Stimulated activated CD4-positive, alpha-beta T cell treated with anti-CD3 and anti-CD28 coated beads, Interleukin-12 subunit alpha, Interleukin-12 subunit beta, amount 100 ng/mL, for 4 hours (primary cell): ENCODE data around the gene CNTN2.
A peak's percentile ranks its signal among the peaks of the same experiment; 100 is the strongest.

Experiments used
- DNase-seq: peaks from one replicate; pipeline ENCODE4 v3.0.0-alpha.2; 2020

Gene CNTN2

GRCh38 chr1:205057808-205058575 is 15.0 kb downstream of the CNTN2 start:
- DNase-seq: no peak

GRCh38 chr1:205058853-205059252 is 15.8 kb downstream of the CNTN2 start:
- DNase-seq: no peak

DNA sequence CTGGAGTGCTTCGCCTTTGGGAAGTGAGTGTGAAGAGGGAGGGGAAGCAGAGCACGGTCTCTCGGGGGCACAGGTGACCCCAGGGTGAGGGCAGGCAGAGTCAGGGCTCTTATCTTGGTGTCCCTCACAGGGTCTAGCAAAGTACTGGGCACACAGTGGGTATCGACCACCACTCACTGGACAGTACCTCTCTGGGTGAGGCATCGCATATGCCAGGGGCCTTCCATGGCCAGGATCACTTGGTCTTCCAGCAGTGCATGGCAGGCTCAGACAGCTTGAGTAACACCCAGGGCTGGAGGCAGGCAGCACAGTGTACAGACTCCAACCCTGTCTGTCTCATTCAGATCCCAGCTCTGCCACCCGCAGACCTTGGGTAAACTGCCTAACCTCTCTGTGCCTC is 16.6 kb downstream of the CNTN2 start:
- DNase-seq: no peak

DNA sequence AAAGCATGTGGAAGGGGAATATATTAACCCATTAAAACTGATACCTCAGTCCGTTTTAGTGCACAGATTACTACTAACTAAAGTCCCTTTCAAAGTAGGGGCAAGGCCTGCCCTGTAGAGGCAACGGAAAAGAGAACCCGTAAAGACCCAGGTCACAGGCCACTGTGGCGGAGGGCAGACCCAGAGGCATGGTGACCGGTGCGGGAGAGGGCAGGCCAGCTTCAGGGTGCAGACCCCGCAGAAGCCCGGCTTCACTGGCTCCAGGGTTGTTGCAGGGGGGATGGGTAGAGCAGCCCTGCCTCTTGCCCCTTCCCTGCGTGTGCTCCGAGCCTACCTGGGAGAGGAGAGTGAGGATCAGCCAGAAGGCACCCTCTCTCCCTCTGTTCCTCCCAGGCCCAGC is 17.7 kb downstream of the CNTN2 start:
- DNase-seq: no peak

DNA sequence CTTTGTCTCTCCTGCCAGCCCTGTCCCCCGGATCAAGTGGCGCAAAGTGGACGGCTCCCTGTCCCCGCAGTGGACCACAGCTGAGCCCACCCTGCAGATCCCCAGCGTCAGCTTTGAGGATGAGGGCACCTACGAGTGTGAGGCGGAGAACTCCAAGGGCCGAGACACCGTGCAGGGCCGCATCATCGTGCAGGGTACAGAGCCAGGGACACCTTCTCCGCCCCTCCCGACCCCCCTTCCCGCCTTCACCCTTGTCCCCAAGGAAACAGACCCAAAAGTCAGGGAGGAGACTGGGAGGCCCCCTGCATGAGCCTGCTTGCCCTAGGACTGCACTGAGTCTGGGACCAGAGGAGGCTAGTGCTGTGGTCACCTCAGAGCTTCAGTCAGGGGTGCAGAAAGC is 18.2 kb downstream of the CNTN2 start:
- DNase-seq: no peak

- DNase-seq: peak; percentile 63
Measured at GRCh38 chr1:205061665-205062069, 18.7 kb downstream of the CNTN2 start.

DNA sequence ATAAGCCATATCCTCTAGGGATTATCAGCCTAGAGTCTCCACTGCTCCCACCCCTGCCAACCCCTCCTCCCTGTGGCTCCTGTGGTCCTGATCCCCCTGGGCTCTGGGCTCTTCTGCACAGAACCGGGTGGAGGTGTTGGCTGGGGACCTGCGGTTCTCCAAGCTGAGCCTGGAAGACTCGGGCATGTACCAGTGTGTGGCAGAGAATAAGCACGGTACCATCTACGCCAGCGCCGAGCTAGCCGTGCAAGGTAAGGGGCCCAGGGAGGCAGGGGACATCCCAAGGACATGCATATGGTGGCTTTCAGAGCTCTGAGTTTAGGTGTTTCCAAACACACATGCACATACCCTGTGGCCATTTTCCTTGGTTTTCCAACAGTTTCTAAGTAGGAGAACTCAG is 19.3 kb downstream of the CNTN2 start:
- DNase-seq: no peak

DNA sequence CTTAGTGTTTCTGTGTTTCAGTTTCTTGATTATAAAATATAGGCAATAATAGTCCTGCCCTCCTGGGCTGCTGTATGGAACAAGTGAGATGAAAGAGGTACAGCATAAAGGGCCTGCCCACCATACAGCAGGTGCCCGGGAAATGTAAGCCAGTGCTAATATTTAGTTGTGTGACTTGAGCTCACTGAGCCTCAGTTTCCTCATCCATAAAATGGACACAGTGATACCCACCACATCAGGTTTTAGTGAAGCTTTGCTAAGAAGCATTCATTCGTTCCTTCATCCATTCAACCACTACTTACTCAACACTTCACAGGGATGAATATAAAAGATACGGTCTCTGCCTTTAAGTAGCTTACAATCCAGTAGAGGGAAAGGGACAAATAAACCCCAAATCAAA is 19.9 kb downstream of the CNTN2 start:
- DNase-seq: no peak

DNA sequence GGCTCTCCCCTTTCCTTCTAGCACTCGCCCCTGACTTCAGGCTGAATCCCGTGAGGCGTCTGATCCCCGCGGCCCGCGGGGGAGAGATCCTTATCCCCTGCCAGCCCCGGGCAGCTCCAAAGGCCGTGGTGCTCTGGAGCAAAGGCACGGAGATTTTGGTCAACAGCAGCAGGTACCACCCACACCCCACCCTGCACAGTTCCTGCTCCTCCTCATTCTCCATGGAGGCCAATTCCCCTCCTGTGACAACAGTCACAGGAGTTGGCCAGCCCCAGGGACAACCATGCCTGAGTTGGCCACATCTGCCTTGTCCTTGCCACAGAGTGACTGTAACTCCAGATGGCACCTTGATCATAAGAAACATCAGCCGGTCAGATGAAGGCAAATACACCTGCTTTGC is 21.3 kb downstream of the CNTN2 start:
- no peak for DNase-seq

DNA sequence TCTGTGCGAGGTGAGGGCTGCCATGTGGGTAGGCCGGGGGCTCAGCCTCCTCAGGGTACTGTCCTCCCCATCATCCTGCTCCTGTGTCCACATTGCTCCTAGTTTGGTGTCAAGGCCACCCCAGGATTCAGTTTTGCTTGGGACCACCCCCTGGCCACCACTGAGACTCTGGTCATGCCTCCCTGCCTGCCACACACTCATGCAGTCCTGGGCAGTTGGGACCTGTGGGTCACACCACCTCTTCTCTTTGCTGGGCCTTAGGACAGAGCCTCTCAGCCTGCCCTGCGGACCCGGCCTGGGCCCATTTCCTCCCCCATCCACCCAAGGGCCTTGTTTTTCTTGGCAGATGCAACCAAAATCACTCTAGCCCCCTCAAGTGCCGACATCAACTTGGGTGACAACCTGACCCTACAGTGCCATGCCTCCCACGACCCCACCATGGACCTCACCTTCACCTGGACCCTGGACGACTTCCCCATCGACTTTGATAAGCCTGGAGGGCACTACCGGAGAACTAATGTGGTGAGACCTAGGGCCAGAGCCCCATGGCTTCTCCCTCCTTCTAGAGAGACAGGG is 21.8 kb downstream of the CNTN2 start:
- DNase-seq: no peak

GRCh38 chr1:205065666-205066065 is 22.7 kb downstream of the CNTN2 start:
- no peak for DNase-seq

GRCh38 chr1:205066141-205066818 is 23.3 kb downstream of the CNTN2 start:
- no peak for DNase-seq

DNA sequence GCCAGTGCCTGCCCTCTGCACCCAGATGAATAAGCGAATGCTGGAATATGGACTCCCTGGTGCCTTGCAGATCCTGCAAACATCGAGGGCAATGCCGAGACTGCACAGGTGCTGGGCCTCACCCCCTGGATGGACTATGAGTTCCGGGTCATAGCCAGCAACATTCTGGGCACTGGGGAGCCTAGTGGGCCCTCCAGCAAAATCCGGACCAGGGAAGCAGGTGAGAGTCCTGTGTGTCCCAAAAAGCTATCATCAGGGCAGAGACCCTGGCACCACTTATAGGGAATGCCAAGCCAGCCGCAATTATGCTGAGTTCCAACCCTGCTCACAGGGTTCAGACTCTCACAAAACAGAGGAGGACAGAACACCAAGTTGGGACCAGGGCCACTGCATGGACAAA is 24.0 kb downstream of the CNTN2 start:
- DNase-seq: no peak

DNA sequence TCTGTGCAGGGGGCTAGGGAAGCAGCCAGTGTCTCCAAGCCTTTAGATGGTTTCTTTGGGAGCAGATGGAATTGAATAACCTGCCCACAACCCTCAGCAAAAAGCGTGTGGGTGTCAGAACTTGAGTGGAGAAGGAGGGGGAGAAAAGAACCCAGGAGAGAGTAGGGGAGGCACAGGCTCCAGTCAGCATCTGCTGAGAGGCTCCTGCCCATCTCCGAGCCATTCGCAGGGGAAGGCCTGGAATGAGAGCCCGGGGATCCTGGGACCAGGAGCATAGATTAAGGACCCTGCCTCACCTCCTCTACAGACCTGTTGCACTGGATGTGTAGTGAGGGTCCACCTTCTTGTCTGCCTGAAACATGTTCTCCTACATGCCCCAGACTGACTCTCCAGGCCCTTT is 25.0 kb downstream of the CNTN2 start:
- no peak for DNase-seq

DNA sequence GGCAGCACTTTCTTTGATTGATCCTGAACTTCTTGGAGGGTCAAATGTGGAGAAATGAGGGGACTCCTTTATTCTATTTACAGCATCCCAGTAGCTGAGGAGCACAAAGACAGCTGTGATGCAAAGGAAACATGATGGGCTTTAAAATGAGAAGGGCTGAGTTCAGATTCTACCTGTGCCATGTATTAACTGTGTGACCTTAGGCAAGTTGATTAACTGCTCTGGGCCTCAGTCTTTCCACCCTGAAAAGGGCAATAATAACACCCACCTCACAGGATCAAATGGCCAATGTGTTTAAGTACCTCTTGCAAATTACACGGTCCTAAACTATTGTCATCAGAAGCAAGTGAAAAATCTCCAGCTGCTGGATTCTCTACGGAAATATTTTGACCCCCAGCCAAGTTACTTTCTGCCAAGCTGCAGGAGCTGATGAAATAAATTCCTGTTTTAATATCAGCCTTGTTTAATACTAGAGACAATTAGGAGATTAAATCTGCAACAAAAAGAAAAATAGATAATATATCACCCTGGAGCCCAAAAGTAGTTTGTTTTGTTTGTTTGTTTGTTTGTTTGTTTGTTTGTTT is 25.5 kb downstream of the CNTN2 start:
- DNase-seq: no peak

DNA sequence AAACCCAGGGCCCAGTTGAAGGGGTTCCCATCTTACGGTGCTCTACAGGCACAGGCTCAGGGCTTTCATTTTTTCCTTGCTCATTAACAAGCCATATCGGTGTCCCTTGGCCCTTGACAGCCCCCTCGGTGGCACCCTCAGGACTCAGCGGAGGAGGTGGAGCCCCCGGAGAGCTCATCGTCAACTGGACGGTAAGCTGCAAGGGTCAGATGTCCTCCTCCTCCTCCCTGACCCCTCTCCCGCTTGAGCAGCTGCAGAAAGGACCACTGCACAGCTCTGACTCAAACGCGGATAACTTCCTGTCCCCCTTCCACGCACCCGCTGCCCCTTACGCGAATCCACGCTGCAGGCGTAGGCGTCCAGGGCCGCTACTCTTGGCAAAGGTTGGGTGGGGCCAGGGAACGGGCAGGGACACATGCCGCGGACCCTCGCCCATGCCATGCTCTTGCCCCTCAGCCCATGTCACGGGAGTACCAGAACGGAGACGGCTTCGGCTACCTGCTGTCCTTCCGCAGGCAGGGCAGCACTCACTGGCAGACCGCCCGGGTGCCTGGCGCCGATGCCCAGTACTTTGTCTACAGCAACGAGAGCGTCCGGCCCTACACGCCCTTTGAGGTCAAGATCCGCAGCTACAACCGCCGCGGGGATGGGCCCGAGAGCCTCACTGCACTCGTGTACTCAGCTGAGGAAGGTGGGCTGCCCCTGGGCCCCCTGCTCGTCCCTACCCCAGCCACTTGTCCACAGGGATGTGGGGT is 26.5 kb downstream of the CNTN2 start:
- no peak for DNase-seq

DNA sequence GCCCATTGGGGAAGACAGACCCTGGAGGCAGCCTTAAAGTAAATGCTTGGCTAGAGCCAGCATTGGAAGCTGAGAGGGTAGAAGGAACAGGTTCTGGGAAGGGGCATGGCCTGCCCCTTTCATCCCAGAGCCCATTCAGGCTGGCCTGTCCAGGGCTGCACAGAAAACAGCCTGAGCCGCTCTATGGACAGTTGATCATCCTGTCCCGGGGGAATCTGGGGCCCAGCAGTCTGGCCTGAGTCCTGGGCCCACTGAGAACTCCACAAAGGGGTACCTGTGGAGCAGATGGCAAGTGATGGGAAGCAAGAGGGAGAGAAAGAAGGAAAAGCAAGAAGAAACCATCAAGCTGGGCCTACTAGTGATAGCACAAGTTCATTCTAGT is 28.0 kb downstream of the CNTN2 start:
- DNase-seq: no peak

GRCh38 chr1:205071801-205072200 is 28.8 kb downstream of the CNTN2 start:
- DNase-seq: no peak

DNA sequence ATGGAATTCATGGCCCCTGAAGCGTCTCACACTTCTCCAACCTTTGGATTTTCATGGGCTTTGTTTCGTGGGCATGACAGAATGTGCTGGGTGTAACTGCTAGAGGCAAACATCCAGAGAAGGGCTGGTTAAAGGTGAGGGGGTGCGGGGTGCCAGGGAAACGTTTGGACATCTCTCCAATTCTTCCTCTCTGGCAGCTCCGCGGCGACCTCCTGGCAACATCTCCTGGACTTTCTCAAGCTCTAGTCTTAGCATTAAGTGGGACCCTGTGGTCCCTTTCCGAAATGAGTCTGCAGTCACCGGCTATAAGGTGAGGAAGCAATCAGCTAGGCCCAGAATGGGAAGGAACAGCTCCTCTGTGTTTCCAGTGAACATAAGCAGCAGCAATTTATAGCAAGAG is 29.3 kb downstream of the CNTN2 start:
- no peak for DNase-seq

- no peak for DNase-seq
Measured at GRCh38 chr1:205072881-205073280, 29.9 kb downstream of the CNTN2 start.

GRCh38 chr1:205073511-205073910 is 30.5 kb downstream of the CNTN2 start:
- DNase-seq: no peak

DNA sequence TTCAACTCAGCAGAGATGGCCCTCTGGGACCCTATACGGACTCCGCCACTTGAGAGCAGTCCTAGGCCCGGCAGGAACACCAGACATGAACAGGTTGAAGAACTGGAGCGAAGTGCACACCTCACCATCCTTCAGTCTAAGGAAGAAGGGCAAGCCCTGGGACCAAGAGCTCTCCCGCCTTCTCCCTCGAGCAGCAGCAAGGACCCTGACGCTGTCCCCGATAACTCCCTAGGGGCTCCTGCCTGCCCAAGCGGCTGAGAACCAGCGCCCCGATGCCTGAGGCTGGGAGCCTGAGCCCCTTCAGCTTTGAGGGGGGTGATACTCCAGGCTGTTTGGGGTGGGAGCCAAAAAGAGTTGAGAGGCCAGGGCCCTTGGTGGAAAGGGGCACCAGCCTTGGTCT is 31.1 kb downstream of the CNTN2 start:
- DNase-seq: no peak

DNA sequence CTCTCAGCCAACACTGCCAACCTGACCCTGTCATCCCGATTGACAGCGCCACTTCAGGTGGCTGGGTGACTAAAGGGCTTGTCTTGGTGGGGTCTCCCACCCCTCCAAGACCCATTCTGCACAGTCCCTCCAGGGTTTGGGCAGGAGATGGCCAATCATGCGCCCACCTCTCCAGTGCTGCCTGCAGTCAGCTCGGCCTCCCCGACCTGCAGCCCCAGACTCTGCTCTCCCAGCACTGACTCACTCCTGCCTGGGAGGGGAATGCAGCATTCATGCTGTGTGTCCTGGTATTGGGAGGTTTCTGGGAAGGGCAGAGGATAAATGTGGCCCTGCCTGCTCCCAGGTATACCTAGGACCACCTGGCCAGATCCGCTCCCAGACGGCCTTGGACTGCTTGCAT is 31.5 kb downstream of the CNTN2 start:
- no peak for DNase-seq
